Body of pancreas (tissue), 4 donors: ENCODE data around the gene TSHZ2.
A peak's percentile ranks its signal among the peaks of the same experiment; 100 is the strongest.

Experiments used
- POLR2A ChIP-seq, 3 donors: fragments of 450-650 bp; IDR thresholded peaks; one replicate each; pipeline ENCODE4 v1.6.1; 2016; ENCODE audit warnings: antibody characterized with exemption in 3 of 3, mild to moderate bottlenecking in 2 of 3
- TF ChIP-seq, protein P1 (sequence below), 7 experiments: fragments of 450-650 bp in 4 of 7; fragments of 200-600 bp in 3 of 7; sonication (generic) in 3 of 7; IDR thresholded peaks; one replicate each; pipeline ENCODE4 v1.5.1; 2016 to 2019; ENCODE audit warnings: antibody characterized with exemption in 7 of 7

- TF ChIP-seq, protein P1, sequence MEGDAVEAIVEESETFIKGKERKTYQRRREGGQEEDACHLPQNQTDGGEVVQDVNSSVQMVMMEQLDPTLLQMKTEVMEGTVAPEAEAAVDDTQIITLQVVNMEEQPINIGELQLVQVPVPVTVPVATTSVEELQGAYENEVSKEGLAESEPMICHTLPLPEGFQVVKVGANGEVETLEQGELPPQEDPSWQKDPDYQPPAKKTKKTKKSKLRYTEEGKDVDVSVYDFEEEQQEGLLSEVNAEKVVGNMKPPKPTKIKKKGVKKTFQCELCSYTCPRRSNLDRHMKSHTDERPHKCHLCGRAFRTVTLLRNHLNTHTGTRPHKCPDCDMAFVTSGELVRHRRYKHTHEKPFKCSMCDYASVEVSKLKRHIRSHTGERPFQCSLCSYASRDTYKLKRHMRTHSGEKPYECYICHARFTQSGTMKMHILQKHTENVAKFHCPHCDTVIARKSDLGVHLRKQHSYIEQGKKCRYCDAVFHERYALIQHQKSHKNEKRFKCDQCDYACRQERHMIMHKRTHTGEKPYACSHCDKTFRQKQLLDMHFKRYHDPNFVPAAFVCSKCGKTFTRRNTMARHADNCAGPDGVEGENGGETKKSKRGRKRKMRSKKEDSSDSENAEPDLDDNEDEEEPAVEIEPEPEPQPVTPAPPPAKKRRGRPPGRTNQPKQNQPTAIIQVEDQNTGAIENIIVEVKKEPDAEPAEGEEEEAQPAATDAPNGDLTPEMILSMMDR (IDR thresholded peaks at IDR 0.05), result peak in 3 of 7 experiments; percentile 2 to 20 (median 14)
- TF ChIP-seq POLR2A (IDR thresholded peaks at IDR 0.05), result no peak
Observed at GRCh38 chr20:52937591-52938100, 34.5 kb upstream of the TSHZ2 start.
